Measurements from ENCODE around the gene TRPV3.

- no peak for TF ChIP-seq CTCF (conservative IDR thresholded peaks at IDR 0.05; ENCODE audit: low read depth in 2 of 2)
- no peak for TF ChIP-seq POLR2AphosphoS5 (IDR thresholded peaks at IDR 0.05; ENCODE audit: low read depth)
- no peak for TF ChIP-seq EZH2phosphoT487 (IDR thresholded peaks at IDR 0.05; ENCODE audit: unreplicated experiment)
- no peak for TF ChIP-seq EZH2 (IDR thresholded peaks at IDR 0.05; ENCODE audit: low read depth, unreplicated experiment)
- no peak for TF ChIP-seq JUNB (IDR thresholded peaks at IDR 0.05; ENCODE audit: unreplicated experiment)
Measured at GRCh38 chr17:3575511-3575910, 17.9 kb upstream of the TRPV3 start.
